IgD-negative memory B cell (primary cell): ENCODE measurements around the gene FAM107B. TPM values are rescaled to one million over a fixed set of nuclear protein-coding genes. Genes with fewer than 3 reads are reported as not detected.

Experiments
- H3K27ac Mint-ChIP-seq, 3 donors: one replicate each; pipeline ENCODE4 v1.8.0; 2020 to 2022; ENCODE audit warnings: mild to moderate bottlenecking in 3 of 3, mixed read lengths in 3 of 3, moderate library complexity in 1 of 3
- H3K27me3 Mint-ChIP-seq: one replicate; pipeline ENCODE4 v1.8.0; 2021; ENCODE audit warnings: mixed read lengths
- H3K36me3 Mint-ChIP-seq: one replicate; pipeline ENCODE4 v1.8.0; 2020; ENCODE audit warnings: mild to moderate bottlenecking, mixed read lengths
- H3K4me1 Mint-ChIP-seq, 3 donors: one replicate each; pipeline ENCODE4 v1.8.0; 2020 to 2022; ENCODE audit warnings: mixed read lengths in 3 of 3, mild to moderate bottlenecking in 1 of 3
- H3K4me3 Mint-ChIP-seq, 4 donors: one replicate each; pipeline ENCODE4 v1.8.0; 2020 to 2022; ENCODE audit warnings: mild to moderate bottlenecking in 4 of 4, mixed read lengths in 4 of 4, moderate library complexity in 3 of 4
- H3K9me3 Mint-ChIP-seq, 3 donors: one replicate each; pipeline ENCODE4 v1.8.0; 2020 to 2021; ENCODE audit warnings: mixed read lengths in 3 of 3, mild to moderate bottlenecking in 1 of 3
- polyA plus RNA-seq: library from polyadenylated mRNA; unstranded; fragments of 300-500 nt; fragmentation: Illumina TruSeq; gene quantifications from one replicate; pipeline ENCODE4 v1.2.3, GENCODE V29; 2021

FAM107B gene
- polyA plus RNA-seq, 1 donor from 2014 or later: 113 TPM

DNA sequence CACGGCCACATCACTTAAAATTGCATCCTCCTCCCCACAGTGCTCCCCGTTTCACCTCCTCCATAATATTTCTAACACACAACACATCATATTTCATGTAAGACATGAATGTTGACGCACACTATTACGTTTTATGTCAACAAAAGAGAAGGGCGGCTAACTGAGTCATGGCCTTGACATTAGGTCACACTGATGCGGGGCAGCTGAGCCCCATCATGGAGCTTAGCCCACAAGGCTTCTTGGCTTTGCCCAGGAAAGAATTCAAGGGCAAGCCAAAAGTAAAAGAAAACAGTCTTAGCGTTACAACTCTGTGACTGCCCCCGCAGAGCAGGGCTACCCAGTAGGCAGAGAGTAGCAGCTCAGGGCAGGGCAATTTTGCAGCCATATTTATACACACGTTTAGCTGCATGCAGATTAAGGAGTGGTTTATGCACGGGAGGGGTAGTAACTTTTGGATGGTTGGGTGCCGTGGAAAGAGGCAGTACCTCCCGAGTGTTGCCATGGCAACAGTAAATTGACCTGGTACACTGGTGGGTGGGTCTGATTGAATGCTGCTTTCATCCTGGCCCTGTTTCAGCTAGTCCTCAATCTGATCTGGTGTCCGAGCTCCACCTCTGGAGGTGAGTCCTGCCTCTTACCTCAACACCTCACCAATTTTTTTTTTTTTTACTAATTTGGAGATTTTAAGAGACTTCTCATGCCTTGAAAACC is 287.8 kb downstream of the FAM107B start:
- H3K9me3 Mint-ChIP-seq: peaks cover 1 to 6% (median 2%) of the 10 kb centered on the region in 3 donors
- no peak overlapping the region for H3K27ac Mint-ChIP-seq
- no peak overlapping the region for H3K4me3 Mint-ChIP-seq
- H3K27me3 Mint-ChIP-seq: peaks cover 34% of the 10 kb centered on the region
- no peaks in the 10 kb centered on the region for H3K36me3 Mint-ChIP-seq
- H3K4me1 Mint-ChIP-seq: peaks cover 0 to 4% (median 0%) of the 10 kb centered on the region in 3 donors

GRCh38 chr10:14485986-14486385 is 288.7 kb downstream of the FAM107B start:
- Mint-ChIP-seq H3K4me1 (no peaks in the 10 kb centered on the region), H3K9me3 (peaks cover 1 to 6% (median 2%) of the 10 kb centered on the region in 3 donors), H3K4me3 (no peak overlapping the region), H3K27me3 (peaks cover 34% of the 10 kb centered on the region), H3K27ac (no peak overlapping the region), H3K36me3 (no peaks in the 10 kb centered on the region)

DNA sequence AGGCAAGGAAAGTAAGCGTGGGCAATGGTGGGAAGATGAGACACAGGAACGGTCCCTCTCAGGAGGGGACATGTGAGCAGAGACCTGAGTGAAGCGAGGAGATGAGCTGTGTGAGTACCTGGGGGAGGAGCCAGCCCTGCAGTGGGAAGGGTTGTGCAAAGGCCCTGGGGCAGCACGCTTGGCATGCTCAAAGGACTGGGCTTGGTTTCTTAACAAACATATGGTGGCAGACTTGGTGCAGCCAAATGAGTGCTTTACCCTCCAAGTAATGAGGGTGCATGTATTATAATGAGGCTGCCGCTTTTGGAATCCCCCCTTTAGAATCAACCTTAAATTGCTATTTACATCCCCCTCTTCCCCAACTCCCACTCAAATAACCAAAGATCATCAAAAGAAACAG is 291.3 kb downstream of the FAM107B start:
- Mint-ChIP-seq H3K4me3 (no peak overlapping the region), H3K27me3 (peaks cover 28% of the 10 kb centered on the region)

GRCh38 chr10:14481752-14482151 is 292.9 kb downstream of the FAM107B start:
- Mint-ChIP-seq H3K36me3 (no peaks in the 10 kb centered on the region), H3K4me3 (no peak overlapping the region), H3K9me3 (peaks cover 1 to 6% (median 2%) of the 10 kb centered on the region in 3 donors), H3K27me3 (peaks cover 20% of the 10 kb centered on the region), H3K27ac (no peak overlapping the region), H3K4me1 (peaks cover 0 to 4% (median 0%) of the 10 kb centered on the region in 3 donors)

More for the DNA sequence above, 291.3 kb downstream of the FAM107B start:
- Mint-ChIP-seq H3K9me3 (peaks cover 1 to 6% (median 2%) of the 10 kb centered on the region in 3 donors), H3K36me3 (no peaks in the 10 kb centered on the region), H3K4me1 (peaks cover 0 to 4% (median 0%) of the 10 kb centered on the region in 3 donors), H3K27ac (no peak overlapping the region)

DNA sequence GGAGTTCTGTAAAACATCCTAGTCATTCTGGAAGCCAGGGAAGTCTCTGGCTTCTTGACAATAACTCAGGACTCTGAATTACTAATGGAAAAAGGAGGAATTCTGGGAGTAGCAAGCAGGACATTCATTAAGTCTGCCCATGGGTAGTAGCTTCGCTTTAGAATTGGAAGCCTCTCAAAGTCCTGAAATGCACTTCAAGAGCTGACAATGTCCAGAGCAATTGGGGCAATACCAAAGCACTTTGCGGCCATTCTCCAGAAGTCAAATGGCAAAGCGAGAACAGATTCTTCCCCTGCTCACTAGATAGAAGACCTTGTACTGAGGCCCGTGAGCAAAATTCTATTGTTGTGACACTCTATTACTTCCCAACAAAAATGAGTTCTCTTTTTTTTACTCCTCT is 293.7 kb downstream of the FAM107B start:
- Mint-ChIP-seq H3K27ac (no peak overlapping the region), H3K36me3 (no peaks in the 10 kb centered on the region), H3K9me3 (peaks cover 1 to 6% (median 2%) of the 10 kb centered on the region in 3 donors), H3K4me1 (peaks cover 0 to 4% (median 0%) of the 10 kb centered on the region in 3 donors), H3K27me3 (peaks cover 16% of the 10 kb centered on the region), H3K4me3 (no peak overlapping the region)

DNA sequence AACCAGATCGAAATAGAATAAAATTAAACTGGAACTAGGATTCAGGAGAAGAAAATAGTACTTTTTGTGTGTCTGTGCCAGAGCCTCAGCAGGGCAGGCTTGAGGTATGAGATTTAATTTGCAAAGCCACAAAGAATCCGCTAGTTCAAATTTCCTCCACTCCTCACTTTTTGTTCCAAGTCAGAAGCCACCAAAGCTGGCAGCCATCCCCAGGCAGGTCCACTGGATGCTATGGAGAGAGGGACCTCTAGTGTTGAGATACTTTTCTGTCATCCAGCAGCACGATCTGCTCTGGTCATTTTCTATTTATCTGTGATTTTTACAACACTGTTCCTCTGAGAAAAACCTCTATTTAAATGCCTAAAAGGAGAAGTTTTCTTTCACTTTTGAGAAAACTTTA is 296.1 kb downstream of the FAM107B start:
- Mint-ChIP-seq H3K4me1 (peaks cover 0 to 4% (median 0%) of the 10 kb centered on the region in 3 donors), H3K9me3 (peaks cover 0 to 4% (median 0%) of the 10 kb centered on the region in 3 donors), H3K4me3 (no peak overlapping the region), H3K27ac (peak overlapping the region in 2 of 3 donors; percentile 34 to 62), H3K27me3 (peaks cover 3% of the 10 kb centered on the region), H3K36me3 (no peaks in the 10 kb centered on the region)

DNA sequence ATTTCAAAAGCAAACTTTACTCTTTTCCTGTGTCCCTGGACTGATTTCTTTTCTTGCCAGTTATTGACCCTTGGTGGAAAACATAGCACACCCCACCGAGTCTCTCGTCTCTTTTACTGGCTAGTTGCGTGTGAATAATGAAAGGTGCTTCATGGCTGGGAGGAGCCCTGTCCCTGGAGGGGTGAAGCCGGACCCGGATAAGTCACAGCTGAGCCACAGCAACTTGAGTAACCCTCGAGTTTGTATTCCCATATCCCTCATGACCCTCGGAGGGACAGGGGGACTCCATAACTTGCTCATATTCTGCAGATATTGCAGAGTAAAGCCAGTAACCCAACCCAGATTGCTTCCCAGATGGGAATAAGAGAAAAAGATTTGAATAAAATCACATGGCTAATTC is 296.5 kb downstream of the FAM107B start:
- Mint-ChIP-seq H3K4me1 (peaks cover 0 to 4% (median 0%) of the 10 kb centered on the region in 3 donors), H3K9me3 (no peaks in the 10 kb centered on the region), H3K36me3 (no peaks in the 10 kb centered on the region), H3K27ac (peak overlapping the region in 1 of 3 donors; percentile 62), H3K4me3 (no peak overlapping the region), H3K27me3 (peaks cover 2% of the 10 kb centered on the region)

GRCh38 chr10:14477408-14477710 is 297.3 kb downstream of the FAM107B start:
- H3K36me3 Mint-ChIP-seq: no peaks in the 10 kb centered on the region
- no peak overlapping the region for H3K27ac Mint-ChIP-seq
- peaks cover 0 to 4% (median 0%) of the 10 kb centered on the region in 3 donors for H3K4me1 Mint-ChIP-seq
- no peak overlapping the region for H3K4me3 Mint-ChIP-seq
- no peaks in the 10 kb centered on the region for H3K9me3 Mint-ChIP-seq
- peaks cover 7% of the 10 kb centered on the region for H3K27me3 Mint-ChIP-seq

- H3K27me3 Mint-ChIP-seq: peaks cover 7% of the 10 kb centered on the region
- H3K36me3 Mint-ChIP-seq: no peaks in the 10 kb centered on the region
- H3K4me3 Mint-ChIP-seq: no peak overlapping the region
- H3K27ac Mint-ChIP-seq: no peak overlapping the region
- H3K4me1 Mint-ChIP-seq: peaks cover 0 to 4% (median 0%) of the 10 kb centered on the region in 3 donors
- H3K9me3 Mint-ChIP-seq: no peaks in the 10 kb centered on the region
Measured at GRCh38 chr10:14476641-14477407, 297.9 kb downstream of the FAM107B start.

GRCh38 chr10:14476006-14476405 is 298.7 kb downstream of the FAM107B start:
- H3K27ac Mint-ChIP-seq: no peak overlapping the region
- H3K9me3 Mint-ChIP-seq: no peaks in the 10 kb centered on the region
- H3K4me3 Mint-ChIP-seq: no peak overlapping the region
- peaks cover 0 to 4% (median 0%) of the 10 kb centered on the region in 3 donors for H3K4me1 Mint-ChIP-seq
- peaks cover 7% of the 10 kb centered on the region for H3K27me3 Mint-ChIP-seq
- no peaks in the 10 kb centered on the region for H3K36me3 Mint-ChIP-seq

GRCh38 chr10:14474656-14475055 is 300.0 kb downstream of the FAM107B start:
- no peaks in the 10 kb centered on the region for H3K36me3 Mint-ChIP-seq
- H3K4me1 Mint-ChIP-seq: peaks cover 0 to 4% (median 0%) of the 10 kb centered on the region in 3 donors
- peaks cover 0 to 4% (median 2%) of the 10 kb centered on the region in 3 donors for H3K9me3 Mint-ChIP-seq
- H3K27me3 Mint-ChIP-seq: peaks cover 8% of the 10 kb centered on the region
- H3K4me3 Mint-ChIP-seq: no peak overlapping the region
- H3K27ac Mint-ChIP-seq: no peak overlapping the region

DNA sequence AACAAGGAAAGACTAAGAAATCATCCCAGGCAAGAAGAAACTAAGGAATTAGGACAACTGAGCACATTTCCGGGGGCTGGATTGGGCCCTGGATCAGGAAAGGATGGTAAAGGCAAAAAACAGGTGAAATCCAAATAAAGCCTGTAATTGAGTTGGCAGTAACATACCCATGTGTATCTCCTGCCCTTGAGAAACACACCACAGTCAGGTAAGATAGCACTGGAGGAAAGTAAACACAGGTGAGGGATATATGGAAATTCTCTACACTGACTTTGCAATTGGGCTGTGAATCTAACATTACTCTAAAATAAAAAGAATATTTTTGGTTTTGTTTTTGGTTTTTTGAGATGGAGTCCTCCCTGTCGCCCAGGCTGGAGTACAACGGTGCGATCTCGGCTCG is 303.8 kb downstream of the FAM107B start:
- peaks cover 0 to 4% (median 2%) of the 10 kb centered on the region in 3 donors for H3K9me3 Mint-ChIP-seq
- H3K36me3 Mint-ChIP-seq: no peaks in the 10 kb centered on the region
- no peaks in the 10 kb centered on the region for H3K4me1 Mint-ChIP-seq
- H3K27me3 Mint-ChIP-seq: peaks cover 16% of the 10 kb centered on the region
- no peak overlapping the region for H3K27ac Mint-ChIP-seq
- no peak overlapping the region for H3K4me3 Mint-ChIP-seq

DNA sequence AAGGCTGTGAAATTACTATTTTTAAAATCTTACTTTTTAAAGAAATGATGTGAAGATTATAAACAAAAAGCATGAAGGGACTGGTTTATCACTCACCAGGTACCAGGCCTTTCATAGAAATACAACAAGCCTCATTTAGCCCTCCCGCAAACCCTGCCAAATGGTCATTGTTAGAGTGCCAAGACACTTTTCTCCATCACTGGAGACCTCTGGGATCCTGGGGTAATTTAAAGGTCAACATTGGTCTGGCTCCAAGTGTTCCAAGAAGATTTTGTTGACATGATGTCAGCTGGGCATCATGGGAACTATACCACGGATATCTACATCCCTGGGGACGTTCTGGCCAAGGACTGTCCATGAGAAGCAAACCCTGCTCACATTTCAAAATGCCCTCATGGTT is 306.0 kb downstream of the FAM107B start:
- Mint-ChIP-seq H3K36me3 (peaks cover 4% of the 10 kb centered on the region), H3K4me1 (no peaks in the 10 kb centered on the region), H3K27ac (no peak overlapping the region), H3K27me3 (peaks cover 17% of the 10 kb centered on the region), H3K9me3 (peaks cover 2 to 9% (median 4%) of the 10 kb centered on the region in 3 donors), H3K4me3 (no peak overlapping the region)
